GM19438 (cell line): ENCODE data around the gene FABP3.

Experiments used
- ATAC-seq: cut with Tn5 transposase; IDR thresholded peaks from one replicate; pipeline ENCODE4 v1.9.1; 2021; ENCODE audit warnings: low read depth; ENCODE audit not compliant: unreplicated experiment

FABP3 gene

DNA sequence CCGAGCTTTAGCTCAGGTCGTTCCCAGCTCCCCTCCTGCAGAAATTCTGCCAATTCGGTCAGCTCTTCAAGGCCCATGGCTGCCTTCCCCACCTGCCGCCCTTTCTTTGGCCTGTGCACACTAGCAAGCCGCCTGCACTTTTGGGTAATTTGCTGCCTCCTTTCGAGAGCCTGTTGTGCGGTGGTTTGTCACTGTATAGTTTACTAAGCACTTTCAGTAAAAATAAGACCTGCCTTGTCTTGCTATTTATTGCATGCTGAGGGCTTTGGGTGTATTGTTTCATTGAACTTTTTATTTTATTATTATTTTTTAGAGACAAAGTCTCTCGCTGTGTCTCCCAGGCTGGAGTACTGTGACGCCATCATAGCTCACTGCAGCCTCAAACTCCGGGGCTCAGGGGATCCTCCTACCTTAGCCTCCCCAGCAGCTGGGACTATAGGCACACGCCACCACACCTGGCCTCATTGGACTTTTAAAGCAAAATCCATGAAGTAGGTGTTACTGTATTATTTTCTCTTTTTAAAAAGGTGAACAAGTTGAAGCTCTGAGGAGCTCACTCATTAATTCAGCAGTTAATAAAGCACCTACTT, 1.1 kb upstream of the FABP3 start:
- ATAC-seq, result no peak

GRCh38 chr1:31372751-31373055, 173 bp downstream of the FABP3 start:
- ATAC-seq, result no peak

DNA sequence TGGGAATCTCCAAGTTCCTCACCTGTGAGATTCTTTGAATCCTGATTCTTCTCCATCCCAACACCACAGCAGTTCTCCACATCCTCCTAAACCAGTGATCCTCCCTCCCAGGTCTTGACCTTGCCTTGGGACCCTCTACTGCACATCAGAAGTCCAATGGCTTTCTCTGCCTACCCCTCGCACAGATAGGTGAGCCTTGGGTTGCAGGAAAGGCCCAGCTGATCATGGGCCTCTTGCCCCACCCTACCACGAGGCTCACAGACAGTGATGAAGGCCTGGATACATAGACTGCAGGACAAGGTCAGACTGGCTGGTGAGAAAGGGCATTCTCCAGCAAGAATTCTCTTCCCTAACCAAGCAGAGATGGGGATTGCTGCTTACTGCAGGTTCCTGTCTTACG, 825 bp downstream of the FABP3 start:
- ATAC-seq, result no peak

DNA sequence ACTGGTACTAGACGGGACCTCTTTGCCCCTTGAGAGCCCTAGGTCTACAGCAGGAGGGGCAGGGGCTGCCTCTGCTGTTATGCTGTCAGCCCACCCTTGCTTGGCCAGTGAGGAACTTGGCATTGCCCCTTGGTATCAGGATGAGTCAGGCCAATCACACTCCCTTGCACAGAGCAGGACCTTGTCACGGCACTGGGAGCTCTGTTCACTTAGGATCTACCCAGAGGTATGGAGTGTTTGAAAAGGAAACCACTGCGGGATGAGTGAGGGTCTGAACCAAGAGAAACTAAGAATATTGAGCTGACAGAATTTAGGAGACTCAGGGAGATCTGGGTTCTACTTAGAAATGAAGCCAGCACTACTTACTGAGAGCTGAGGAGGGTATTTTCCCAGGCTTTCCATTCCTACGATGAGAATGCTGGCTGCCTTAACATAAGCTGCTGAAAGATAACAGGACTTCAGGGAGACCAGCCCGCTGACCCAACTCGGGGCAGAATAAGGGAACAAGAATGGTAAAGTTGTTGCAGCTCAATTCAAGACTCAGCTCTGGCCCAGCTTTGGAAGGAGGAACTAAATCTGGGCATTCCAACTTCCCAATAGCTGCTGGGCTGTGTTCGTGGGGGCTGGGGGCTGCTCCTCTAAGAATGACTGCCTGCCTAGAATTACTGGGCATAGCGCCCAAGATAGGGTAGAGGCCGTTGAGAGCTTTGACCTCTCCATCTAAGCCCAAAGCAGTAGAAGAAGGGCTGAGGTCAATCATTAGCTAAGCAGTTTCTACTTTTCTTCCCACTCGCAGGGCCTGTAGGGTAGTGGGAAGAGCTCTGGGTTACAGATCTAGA, 1.5 kb downstream of the FABP3 start:
- no peak for ATAC-seq

DNA sequence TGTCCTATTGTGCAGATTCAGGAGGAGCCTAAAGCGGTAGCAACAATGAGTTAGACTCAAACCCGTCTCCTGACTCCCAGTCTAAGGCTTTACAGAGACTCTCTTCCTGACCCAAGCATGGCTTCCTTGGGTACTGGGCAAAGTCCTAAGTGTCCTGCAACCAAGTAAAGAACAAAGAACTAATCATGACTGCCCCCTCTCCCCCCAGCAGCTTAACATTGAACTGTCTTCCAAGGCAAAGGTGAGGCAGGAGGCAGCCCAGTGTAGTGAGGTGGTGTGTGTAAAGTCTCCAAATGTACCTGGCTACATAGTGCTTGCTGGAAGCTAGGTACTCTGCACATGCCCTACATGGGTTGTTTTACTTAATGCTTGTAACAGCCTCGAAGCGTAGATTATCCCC, 2.3 kb downstream of the FABP3 start:
- no peak for ATAC-seq

- no peak for ATAC-seq
Measured at GRCh38 chr1:31370021-31370420, 2.9 kb downstream of the FABP3 start.

DNA sequence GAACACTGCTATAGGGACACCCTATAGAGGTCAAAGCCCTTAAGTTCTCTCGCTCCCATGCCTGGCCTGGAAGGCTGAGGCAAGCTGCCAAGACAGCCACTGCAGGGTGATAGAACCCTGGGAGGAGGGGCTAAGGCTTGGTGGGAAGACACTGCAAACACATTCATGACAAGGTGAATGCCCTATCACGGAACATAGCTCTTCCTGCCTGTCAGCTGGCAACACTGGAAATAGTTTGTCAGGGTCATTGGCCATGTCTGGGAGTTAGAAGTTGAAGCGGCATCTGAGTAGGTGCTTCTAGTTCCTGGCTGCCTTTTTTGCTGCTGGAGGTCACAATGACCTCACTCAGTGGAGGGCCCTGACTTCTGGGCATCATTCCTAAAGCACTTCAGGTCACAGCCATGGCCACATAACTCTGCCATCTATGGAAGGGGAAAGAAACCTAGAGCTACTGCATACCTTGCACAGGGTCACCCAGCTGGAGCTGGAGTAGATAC, 4.2 kb downstream of the FABP3 start:
- no peak for ATAC-seq

- ATAC-seq, result no peak
Measured at GRCh38 chr1:31366796-31367195, 6.1 kb downstream of the FABP3 start.

- no peak for ATAC-seq
Measured at GRCh38 chr1:31364561-31365250, 8.2 kb downstream of the FABP3 start.

- no peak for ATAC-seq
Measured at GRCh38 chr1:31362032-31362431, 10.8 kb downstream of the FABP3 start.

- no peak for ATAC-seq
Measured at GRCh38 chr1:31361607-31362006, 11.3 kb downstream of the FABP3 start.

DNA sequence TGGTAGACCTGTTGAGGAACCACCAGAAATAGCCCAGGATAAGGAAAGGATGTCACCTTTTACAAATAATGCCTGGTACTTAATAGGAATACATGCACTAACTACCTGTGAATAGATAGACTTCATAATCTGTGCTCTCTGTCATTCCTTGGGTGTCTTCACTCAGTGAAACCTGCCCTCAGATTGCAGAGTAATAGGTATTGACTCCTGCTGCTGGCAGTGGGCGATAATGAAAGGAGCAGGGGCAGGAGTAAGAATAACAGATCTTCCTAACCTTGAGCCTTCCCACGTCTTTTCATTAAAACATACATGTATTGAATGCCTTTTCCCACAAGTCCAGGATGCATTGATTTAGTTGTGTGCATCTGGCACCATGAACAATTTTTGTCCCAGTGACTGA, 16.4 kb downstream of the FABP3 start:
- ATAC-seq, result no peak

GRCh38 chr1:31354283-31354682, 18.6 kb downstream of the FABP3 start:
- ATAC-seq, result no peak

GRCh38 chr1:31348449-31348848, 24.4 kb downstream of the FABP3 start:
- ATAC-seq, result no peak

DNA sequence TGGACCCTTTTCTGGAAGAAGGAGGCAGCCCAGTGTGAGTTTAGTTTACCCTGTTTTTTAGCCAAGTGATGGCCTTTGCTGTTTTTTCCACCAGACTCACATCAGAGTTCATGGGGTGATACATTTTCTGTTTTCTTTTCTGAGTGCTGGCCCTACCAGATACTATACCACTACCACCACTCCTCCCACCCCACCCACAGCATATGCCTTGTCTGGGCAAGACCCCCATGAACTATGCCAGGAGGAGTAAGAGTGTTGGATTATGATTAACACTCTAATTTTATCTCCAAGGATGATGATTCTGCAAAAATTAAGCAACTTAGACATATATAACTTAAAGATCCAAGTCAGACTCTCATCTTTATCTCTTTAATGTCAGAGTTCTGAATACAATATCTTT, 26.1 kb downstream of the FABP3 start:
- ATAC-seq, result no peak

- ATAC-seq, result no peak
Measured at GRCh38 chr1:31345635-31346034, 27.2 kb downstream of the FABP3 start.

- no peak for ATAC-seq
Measured at GRCh38 chr1:31344503-31344902, 28.4 kb downstream of the FABP3 start.

GRCh38 chr1:31336687-31337467, 36.0 kb downstream of the FABP3 start:
- no peak for ATAC-seq

GRCh38 chr1:31335007-31335406, 37.9 kb downstream of the FABP3 start:
- no peak for ATAC-seq

- no peak for ATAC-seq
Measured at GRCh38 chr1:31327381-31327780, 45.5 kb downstream of the FABP3 start.

GRCh38 chr1:31326461-31326860, 46.4 kb downstream of the FABP3 start:
- ATAC-seq, result no peak
